ENCODE measurements around the gene LIMS1. TPM values are rescaled to one million over a fixed set of nuclear protein-coding genes. Genes with fewer than 3 reads are reported as not detected.

Gene LIMS1
- total and polyA plus RNA-seq, 2 of the 13 experiments (the other 11 are each of a cell fraction or from before 2014, with no cell fraction given) = 38.3 to 49.6 TPM

DNA sequence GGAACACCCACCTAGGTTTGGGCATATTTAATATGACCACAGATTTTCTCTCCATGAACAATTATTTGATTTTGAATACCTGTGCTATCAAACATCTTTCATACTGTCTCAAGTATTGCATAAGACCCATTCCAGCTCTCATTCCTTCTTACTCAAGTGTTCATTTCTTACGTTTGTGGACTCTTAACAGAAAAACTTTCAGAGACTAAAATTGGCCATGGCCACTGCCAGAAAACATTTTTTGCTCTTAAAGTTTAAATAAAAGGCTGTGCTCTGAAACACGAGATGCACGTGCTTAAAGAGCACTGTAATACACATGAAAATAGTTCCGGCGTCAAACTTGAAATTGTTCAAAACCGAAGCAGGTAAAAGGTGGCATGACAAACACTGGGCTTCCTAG, 89.3 kb downstream of the LIMS1 start:
- no peak overlapping the region for H2AFZ ChIP-seq (ENCODE audit: low read length)
- TF ChIP-seq, protein P1, sequence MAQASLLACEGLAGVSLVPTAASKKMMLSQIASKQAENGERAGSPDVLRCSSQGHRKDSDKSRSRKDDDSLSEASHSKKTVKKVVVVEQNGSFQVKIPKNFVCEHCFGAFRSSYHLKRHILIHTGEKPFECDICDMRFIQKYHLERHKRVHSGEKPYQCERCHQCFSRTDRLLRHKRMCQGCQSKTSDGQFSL (CRISPR knock-in tag; IDR thresholded peaks at IDR 0.05) = no peak
- no peak for TF ChIP-seq NCOA5 (CRISPR knock-in tag; IDR thresholded peaks at IDR 0.05)
- no peak overlapping the region for H3K4me3 ChIP-seq (replicated peaks in 1 of 3; ENCODE audit: insufficient read depth in 1 of 3, low read depth in 2 of 3, low read length in 3 of 3)
- peaks cover 17% of the 10 kb centered on the region for H3K79me2 ChIP-seq (ENCODE audit: insufficient read depth, low read length)
- no peaks in the 10 kb centered on the region for H3K9me3 ChIP-seq (ENCODE audit: low read length)
- POLR2A ChIA-PET = interaction anchor here (0.7 kb wide), 1 partner anchor 12 kb away, joined by 3 read pairs; no protein-coding TSS in a partner anchor
- no peak for DNase-seq (ENCODE audit: low spot score)
- BruUV-seq (replicated peaks) = no TSS peak
- no peak overlapping the region for H3K4me2 ChIP-seq (ENCODE audit: low read depth, low read length)
- CTCF ChIA-PET (ENCODE audit: low intra/inter-chr PET ratio, low total read pairs) = no interaction called here
- no peak for ATAC-seq
- in situ Hi-C loops (cut with HindIII; ENCODE audit: extremely low pct_ligation_motif_present, low pct_unique_long_range_greater_than_20kb) (no loop called here), intact Hi-C loops (cut with micrococcal nuclease; ENCODE audit: unreplicated experiment) (no loop called here)
- 0 out of 2 replicates have a peak, but pooled peaks cover 5% of the 10 kb centered on the region for H4K20me1 ChIP-seq (ENCODE audit: insufficient read depth, low read length)
- WGBS (ENCODE audit: low lambda C conversion rate) = 80% methylated on average over 6 of the region's 6 CpGs
- H3K36me3 ChIP-seq (replicated peaks in 1 of 2; ENCODE audit: control insufficient read depth in 1 of 2, insufficient read depth in 2 of 2, low read length in 2 of 2) = no peaks in the 10 kb centered on the region; a peak in 1 of 5 replicates
- H3K9ac ChIP-seq (ENCODE audit: insufficient read depth, low read depth, low read length) = no peak overlapping the region
- H3K27me3 ChIP-seq (ENCODE audit: control insufficient read depth in 1 of 2, insufficient read depth in 2 of 2, low read length in 2 of 2) = no peaks in the 10 kb centered on the region
- peaks cover 18% of the 10 kb centered on the region for H3K4me1 ChIP-seq (ENCODE audit: insufficient read depth, low read length)
- no peak overlapping the region for H3K27ac ChIP-seq (ENCODE audit: extremely low read length, insufficient read depth, low read length)
- FAIRE-seq = no peak

GRCh38 chr2:108625186-108625827, 91.0 kb downstream of the LIMS1 start:
- CTCF ChIA-PET (ENCODE audit: low intra/inter-chr PET ratio, low total read pairs) = no interaction called here
- H3K4me3 ChIP-seq (replicated peaks in 1 of 3; ENCODE audit: insufficient read depth in 1 of 3, low read depth in 2 of 3, low read length in 3 of 3) = no peak overlapping the region
- in situ Hi-C loops (cut with HindIII; ENCODE audit: extremely low pct_ligation_motif_present, low pct_unique_long_range_greater_than_20kb) (no loop called here), intact Hi-C loops (cut with micrococcal nuclease; ENCODE audit: unreplicated experiment) (no loop called here)
- no peak overlapping the region for H3K9ac ChIP-seq (ENCODE audit: insufficient read depth, low read depth, low read length)
- POLR2A ChIA-PET = no interaction called here
- H3K4me1 ChIP-seq (ENCODE audit: insufficient read depth, low read length) = peaks cover 14% of the 10 kb centered on the region
- BruUV-seq (replicated peaks) = no TSS peak
- ATAC-seq = no peak
- peaks cover 27% of the 10 kb centered on the region for H3K79me2 ChIP-seq (ENCODE audit: insufficient read depth, low read length)
- H4K20me1 ChIP-seq (ENCODE audit: insufficient read depth, low read length) = peaks cover 9% of the 10 kb centered on the region; the same call in 1 of the 2 replicates
- DNase-seq (ENCODE audit: low spot score) = no peak
- H3K9me3 ChIP-seq (ENCODE audit: low read length) = no peaks in the 10 kb centered on the region
- H3K4me2 ChIP-seq (ENCODE audit: low read depth, low read length) = no peak overlapping the region
- WGBS (ENCODE audit: low lambda C conversion rate) = 93% methylated on average over 5 of the region's 5 CpGs
- no peak for TF ChIP-seq MBD4 (IDR thresholded peaks at IDR 0.05; ENCODE audit: borderline replicate concordance, low read length)
- no peak for TF ChIP-seq SKIL (CRISPR knock-in tag; IDR thresholded peaks at IDR 0.05; ENCODE audit: borderline replicate concordance)
- no peak for TF ChIP-seq TOE1 (CRISPR knock-in tag; IDR thresholded peaks at IDR 0.05)
- no peak for TF ChIP-seq TBL1XR1 (IDR thresholded peaks at IDR 0.05; ENCODE audit: borderline replicate concordance, low read length, partially characterized antibody)
- TF ChIP-seq ZNF343 (CRISPR knock-in tag; IDR thresholded peaks at IDR 0.05) = no peak
- no peak overlapping the region for H3K27ac ChIP-seq (ENCODE audit: extremely low read length, insufficient read depth, low read length)
- H3K36me3 ChIP-seq (replicated peaks in 1 of 2; ENCODE audit: control insufficient read depth in 1 of 2, insufficient read depth in 2 of 2, low read length in 2 of 2) = no peaks in the 10 kb centered on the region; a peak in 1 of 5 replicates
- FAIRE-seq = no peak
- no peak overlapping the region for H2AFZ ChIP-seq (ENCODE audit: low read length)
- no peaks in the 10 kb centered on the region for H3K27me3 ChIP-seq (ENCODE audit: control insufficient read depth in 1 of 2, insufficient read depth in 2 of 2, low read length in 2 of 2)
